ENCODE measurements around the gene EPHA6. TPM values are rescaled to one million over a fixed set of nuclear protein-coding genes. Genes with fewer than 3 reads are reported as not detected.
A peak's percentile ranks its signal among the peaks of the same experiment; 100 is the strongest.

The EPHA6 gene
- total and polyA plus RNA-seq, 10 of the 15 experiments (the other 5 are each of a cell fraction or from before 2014, with no cell fraction given) = not detected

DNA sequence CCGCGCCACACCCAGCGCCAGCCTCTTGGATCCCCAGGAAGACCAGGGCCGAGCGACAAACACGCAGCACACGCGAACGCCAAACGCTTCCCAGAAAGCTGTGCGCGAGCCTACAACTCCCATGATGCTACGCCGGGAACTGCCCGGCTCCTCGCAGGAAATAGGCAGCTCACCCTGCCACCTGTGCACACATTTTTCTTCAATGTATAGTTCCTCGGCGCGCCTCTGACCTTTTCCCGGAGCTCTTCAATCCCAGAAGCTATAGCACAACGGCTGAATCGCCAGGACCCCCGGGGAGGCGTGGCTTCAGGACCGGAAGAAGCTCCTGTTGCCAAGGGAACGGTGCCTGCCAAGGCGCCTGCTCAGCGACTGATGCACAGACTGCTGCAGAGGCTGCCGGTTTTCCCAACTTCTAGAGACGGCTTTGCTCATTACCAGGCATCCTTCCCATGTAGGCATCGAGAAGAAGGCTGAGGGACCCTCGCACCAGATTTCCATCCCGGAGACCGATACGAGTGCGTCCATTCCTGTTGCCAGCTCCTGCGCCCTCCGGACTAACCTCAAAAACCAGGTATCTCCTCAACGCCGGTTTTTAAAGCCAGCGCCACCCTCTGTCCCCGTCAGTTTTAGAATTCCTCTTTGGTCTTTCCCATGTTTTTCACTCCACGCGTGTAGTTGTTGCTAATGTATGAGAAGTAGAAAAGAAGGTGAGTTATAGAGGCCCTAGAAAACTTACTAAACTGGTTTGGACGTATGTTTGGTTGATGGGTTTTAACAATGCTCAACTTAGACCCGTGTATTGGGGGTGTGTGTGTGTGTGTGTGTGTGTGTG, 950.2 kb downstream of the EPHA6 start, which contains the start of gene ARL6:
ARL6 (plus strand) TSS at position 352 of the 832 bp plus-strand sequence. CDS start 3,350 bp downstream, outside the sequence.
- H3K27ac ChIP-seq (ENCODE audit: control insufficient read depth, insufficient read depth) = peak within 1 kb of the TSS; percentile 76
- in situ Hi-C loops (cut with MboI) = no loop called here
- DNase-seq (ENCODE audit: low read depth, low spot score) (peak; percentile 56), FAIRE-seq (peak; percentile 81), ATAC-seq (peak; percentile 96)
- peak within 1 kb of the TSS; percentile 85 for H3K9ac ChIP-seq (ENCODE audit: control insufficient read depth, insufficient read depth, low read length)
- peak within 1 kb of the TSS; percentile 100 for H2AFZ ChIP-seq (ENCODE audit: control insufficient read depth, low read depth, low read length)
- no peaks in the 10 kb centered on the region; the same call in 1 of the 2 replicates for H3K79me2 ChIP-seq (ENCODE audit: control insufficient read depth, insufficient read depth, low read length)
- no peaks in the 10 kb centered on the region for H3K27me3 ChIP-seq (replicated peaks in 1 of 2; ENCODE audit: control insufficient read depth in 2 of 2, insufficient read depth in 2 of 2, low read length in 1 of 2)
- ChIA-PET POLR2A (interaction anchor here (1.5 kb wide), 1 partner anchor 470 kb away, joined by 3 read pairs; no protein-coding TSS in a partner anchor), SMC1A (ENCODE audit: uncharacterized antibody, unreplicated experiment) (interaction anchor here (1.0 kb wide), 2 partner anchors 13 to 220 kb away, joined by 3 read pairs; no protein-coding TSS in a partner anchor), RAD21 (ENCODE audit: unreplicated experiment) (no interaction called here), CTCF (interaction anchor here (0.6 to 1.1 kb wide), 5 partner anchors 11 to 832 kb away, joined by 3 read pairs; no protein-coding TSS in a partner anchor)
- H3K4me2 ChIP-seq (ENCODE audit: control insufficient read depth, insufficient read depth) = peak within 1 kb of the TSS; percentile 94
- H4K20me1 ChIP-seq (ENCODE audit: control insufficient read depth, insufficient read depth) = no peaks in the 10 kb centered on the region
- BruUV-seq (replicated peaks) = no TSS peak
- no peaks in the 10 kb centered on the region for H3K9me3 ChIP-seq (replicated peaks; ENCODE audit: control insufficient read depth, insufficient read depth, low read length)
- no peaks in the 10 kb centered on the region; the same call in 1 of the 2 replicates for H3K4me1 ChIP-seq (ENCODE audit: control insufficient read depth, insufficient read depth, low read length)
- intact Hi-C loops (cut with micrococcal nuclease; ENCODE audit: unreplicated experiment) = loop anchor here (10.0 kb wide), 1 partner anchor 1140 kb away; the partner anchor contains the start of gene DCBLD2
- H3K4me3 ChIP-seq = peak within 1 kb of the TSS; percentile 98
- no peaks in the 10 kb centered on the region for H3K36me3 ChIP-seq (ENCODE audit: control insufficient read depth in 2 of 2, insufficient read depth in 2 of 2, low read length in 1 of 2)
- WGBS (ENCODE audit: insufficient coverage, insufficient replicate concordance, low lambda C conversion rate, missing lambda C conversion rate) = under 1% methylated on average over 43 of the region's 46 CpGs
- peak; percentile 61 for TF ChIP-seq RUNX3 (IDR thresholded peaks at IDR 0.05; ENCODE audit: low read length)
- TF ChIP-seq RB1 (IDR thresholded peaks at IDR 0.05; ENCODE audit: borderline replicate concordance) = 0 out of 2 replicates have a peak, but pooled peaks have one; percentile 16
- TF ChIP-seq, protein P1, sequence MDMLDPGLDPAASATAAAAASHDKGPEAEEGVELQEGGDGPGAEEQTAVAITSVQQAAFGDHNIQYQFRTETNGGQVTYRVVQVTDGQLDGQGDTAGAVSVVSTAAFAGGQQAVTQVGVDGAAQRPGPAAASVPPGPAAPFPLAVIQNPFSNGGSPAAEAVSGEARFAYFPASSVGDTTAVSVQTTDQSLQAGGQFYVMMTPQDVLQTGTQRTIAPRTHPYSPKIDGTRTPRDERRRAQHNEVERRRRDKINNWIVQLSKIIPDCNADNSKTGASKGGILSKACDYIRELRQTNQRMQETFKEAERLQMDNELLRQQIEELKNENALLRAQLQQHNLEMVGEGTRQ (IDR thresholded peaks at IDR 0.05; ENCODE audit: borderline replicate concordance, low read depth, low read length) = no peak
- TF ChIP-seq, protein P2, sequence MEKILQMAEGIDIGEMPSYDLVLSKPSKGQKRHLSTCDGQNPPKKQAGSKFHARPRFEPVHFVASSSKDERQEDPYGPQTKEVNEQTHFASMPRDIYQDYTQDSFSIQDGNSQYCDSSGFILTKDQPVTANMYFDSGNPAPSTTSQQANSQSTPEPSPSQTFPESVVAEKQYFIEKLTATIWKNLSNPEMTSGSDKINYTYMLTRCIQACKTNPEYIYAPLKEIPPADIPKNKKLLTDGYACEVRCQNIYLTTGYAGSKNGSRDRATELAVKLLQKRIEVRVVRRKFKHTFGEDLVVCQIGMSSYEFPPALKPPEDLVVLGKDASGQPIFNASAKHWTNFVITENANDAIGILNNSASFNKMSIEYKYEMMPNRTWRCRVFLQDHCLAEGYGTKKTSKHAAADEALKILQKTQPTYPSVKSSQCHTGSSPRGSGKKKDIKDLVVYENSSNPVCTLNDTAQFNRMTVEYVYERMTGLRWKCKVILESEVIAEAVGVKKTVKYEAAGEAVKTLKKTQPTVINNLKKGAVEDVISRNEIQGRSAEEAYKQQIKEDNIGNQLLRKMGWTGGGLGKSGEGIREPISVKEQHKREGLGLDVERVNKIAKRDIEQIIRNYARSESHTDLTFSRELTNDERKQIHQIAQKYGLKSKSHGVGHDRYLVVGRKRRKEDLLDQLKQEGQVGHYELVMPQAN (conservative IDR thresholded peaks at IDR 0.05) = peak; percentile 66
- no peak for TF ChIP-seq ZSCAN29 (IDR thresholded peaks at IDR 0.05)
- TF ChIP-seq NR2C2 (IDR thresholded peaks at IDR 0.05; ENCODE audit: borderline replicate concordance, control insufficient read depth, insufficient read length, low read depth) = no peak
- TF ChIP-seq, protein P3, sequence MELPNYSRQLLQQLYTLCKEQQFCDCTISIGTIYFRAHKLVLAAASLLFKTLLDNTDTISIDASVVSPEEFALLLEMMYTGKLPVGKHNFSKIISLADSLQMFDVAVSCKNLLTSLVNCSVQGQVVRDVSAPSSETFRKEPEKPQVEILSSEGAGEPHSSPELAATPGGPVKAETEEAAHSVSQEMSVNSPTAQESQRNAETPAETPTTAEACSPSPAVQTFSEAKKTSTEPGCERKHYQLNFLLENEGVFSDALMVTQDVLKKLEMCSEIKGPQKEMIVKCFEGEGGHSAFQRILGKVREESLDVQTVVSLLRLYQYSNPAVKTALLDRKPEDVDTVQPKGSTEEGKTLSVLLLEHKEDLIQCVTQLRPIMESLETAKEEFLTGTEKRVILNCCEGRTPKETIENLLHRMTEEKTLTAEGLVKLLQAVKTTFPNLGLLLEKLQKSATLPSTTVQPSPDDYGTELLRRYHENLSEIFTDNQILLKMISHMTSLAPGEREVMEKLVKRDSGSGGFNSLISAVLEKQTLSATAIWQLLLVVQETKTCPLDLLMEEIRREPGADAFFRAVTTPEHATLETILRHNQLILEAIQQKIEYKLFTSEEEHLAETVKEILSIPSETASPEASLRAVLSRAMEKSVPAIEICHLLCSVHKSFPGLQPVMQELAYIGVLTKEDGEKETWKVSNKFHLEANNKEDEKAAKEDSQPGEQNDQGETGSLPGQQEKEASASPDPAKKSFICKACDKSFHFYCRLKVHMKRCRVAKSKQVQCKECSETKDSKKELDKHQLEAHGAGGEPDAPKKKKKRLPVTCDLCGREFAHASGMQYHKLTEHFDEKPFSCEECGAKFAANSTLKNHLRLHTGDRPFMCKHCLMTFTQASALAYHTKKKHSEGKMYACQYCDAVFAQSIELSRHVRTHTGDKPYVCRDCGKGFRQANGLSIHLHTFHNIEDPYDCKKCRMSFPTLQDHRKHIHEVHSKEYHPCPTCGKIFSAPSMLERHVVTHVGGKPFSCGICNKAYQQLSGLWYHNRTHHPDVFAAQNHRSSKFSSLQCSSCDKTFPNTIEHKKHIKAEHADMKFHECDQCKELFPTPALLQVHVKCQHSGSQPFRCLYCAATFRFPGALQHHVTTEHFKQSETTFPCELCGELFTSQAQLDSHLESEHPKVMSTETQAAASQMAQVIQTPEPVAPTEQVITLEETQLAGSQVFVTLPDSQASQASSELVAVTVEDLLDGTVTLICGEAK (IDR thresholded peaks at IDR 0.05; ENCODE audit: borderline replicate concordance) = peak; percentile 89
- TF ChIP-seq ZZZ3 (IDR thresholded peaks at IDR 0.05; ENCODE audit: control insufficient read depth, insufficient read length, low read depth) = no peak
- TF ChIP-seq, protein P4, sequence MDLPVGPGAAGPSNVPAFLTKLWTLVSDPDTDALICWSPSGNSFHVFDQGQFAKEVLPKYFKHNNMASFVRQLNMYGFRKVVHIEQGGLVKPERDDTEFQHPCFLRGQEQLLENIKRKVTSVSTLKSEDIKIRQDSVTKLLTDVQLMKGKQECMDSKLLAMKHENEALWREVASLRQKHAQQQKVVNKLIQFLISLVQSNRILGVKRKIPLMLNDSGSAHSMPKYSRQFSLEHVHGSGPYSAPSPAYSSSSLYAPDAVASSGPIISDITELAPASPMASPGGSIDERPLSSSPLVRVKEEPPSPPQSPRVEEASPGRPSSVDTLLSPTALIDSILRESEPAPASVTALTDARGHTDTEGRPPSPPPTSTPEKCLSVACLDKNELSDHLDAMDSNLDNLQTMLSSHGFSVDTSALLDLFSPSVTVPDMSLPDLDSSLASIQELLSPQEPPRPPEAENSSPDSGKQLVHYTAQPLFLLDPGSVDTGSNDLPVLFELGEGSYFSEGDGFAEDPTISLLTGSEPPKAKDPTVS (IDR thresholded peaks at IDR 0.05; ENCODE audit: low read depth, low read length) = 0 out of 2 replicates have a peak, but pooled peaks have one; percentile 52
- TF ChIP-seq CHD2 (IDR thresholded peaks at IDR 0.05; ENCODE audit: borderline replicate concordance, low read depth, low read length) = peak; percentile 71; the same call in 1 of the 2 replicates
- no peak for TF ChIP-seq DPF2 (IDR thresholded peaks at IDR 0.05)
- TF ChIP-seq EGR1 (IDR thresholded peaks at IDR 0.05; ENCODE audit: borderline replicate concordance in 1 of 2, low read depth in 2 of 2, low read length in 2 of 2) = no peak
- TF ChIP-seq GATAD2B (conservative IDR thresholded peaks at IDR 0.05; ENCODE audit: low read depth) = no peak

All from GM12878 (cell line).